PC-9 (cell line): ENCODE measurements around the gene RAB40C. TPM values are rescaled to one million over a fixed set of nuclear protein-coding genes. Genes with fewer than 3 reads are reported as not detected.
A peak's percentile ranks its signal among the peaks of the same experiment; 100 is the strongest.

ENCODE experiments used
- BruUV-seq: library from RNA; stranded (reverse); fragments of 400-500 nt; replicated peaks from 2 replicates; lab custom pipeline; 2021; lab: Mats Ljungman, UMichigan
- CTCF ChIA-PET: fragments of 300-600 bp; sonication (Branson Sonifier 250); formaldehyde crosslinking; loops from one replicate; lab custom pipeline; 2022; ENCODE audit warnings: antibody characterized with exemption; lab: Charles Lee
- POLR2A ChIA-PET: fragments of 300-600 bp; sonication (Branson Sonifier 250); formaldehyde crosslinking; loops from one replicate; lab custom pipeline; 2022; ENCODE audit warnings: antibody characterized with exemption; ENCODE audit not compliant: unreplicated experiment; lab: Charles Lee
- DNase-seq, 2 experiments: peaks; one replicate each; pipeline versions ENCODE4 v3.0.0 to v3.0.0-alpha.2; 2015 to 2022; ENCODE audit warnings: mixed read lengths in 1 of 2
- H2AFZ ChIP-seq: fragments of 200-600 bp; sonication (generic); 2 replicates; pipeline ENCODE4 v1.8.1; 2017; ENCODE audit warnings: antibody characterized with exemption
- H3F3A ChIP-seq: fragments of 200-600 bp; sonication (generic); 2 replicates; pipeline ENCODE4 v1.8.1; 2017; ENCODE audit warnings: antibody characterized with exemption, mild to moderate bottlenecking, low read depth; ENCODE audit not compliant: insufficient read depth
- H3K27ac ChIP-seq: fragments of 200-600 bp; sonication (generic); 2 replicates; pipeline ENCODE4 v1.6.1; 2016; ENCODE audit warnings: mixed run types
- H3K27me3 ChIP-seq: fragments of 200-600 bp; sonication (generic); 2 replicates; pipeline ENCODE4 v1.6.1; 2016; ENCODE audit warnings: low read depth, mixed run types; ENCODE audit not compliant: insufficient read depth
- H3K36me3 ChIP-seq: fragments of 200-600 bp; sonication (generic); 2 replicates; pipeline ENCODE4 v1.6.1; 2016; ENCODE audit warnings: low read depth, mixed run types
- H3K4me1 ChIP-seq: fragments of 200-600 bp; sonication (generic); replicated peaks from 2 replicates; pipeline ENCODE4 v1.6.1; 2016; ENCODE audit warnings: mixed run types; ENCODE audit not compliant: insufficient read depth
- H3K4me2 ChIP-seq: fragments of 200-600 bp; sonication (generic); 2 replicates; pipeline ENCODE4 v1.6.1; 2017; ENCODE audit warnings: mixed run types
- H3K4me3 ChIP-seq: fragments of 200-600 bp; sonication (generic); 2 replicates; pipeline ENCODE4 v1.6.1; 2016; ENCODE audit warnings: mixed run types
- H3K79me2 ChIP-seq: fragments of 200-600 bp; sonication (generic); 2 replicates; pipeline ENCODE4 v1.6.1; 2017; ENCODE audit warnings: low read depth, mixed run types
- H3K9me2 ChIP-seq: fragments of 200-600 bp; sonication (generic); 2 replicates; pipeline ENCODE4 v1.8.1; 2017; ENCODE audit warnings: mild to moderate bottlenecking; ENCODE audit not compliant: insufficient read depth
- H3K9me3 ChIP-seq: fragments of 200-600 bp; sonication (generic); 2 replicates; pipeline ENCODE4 v1.8.1; 2016; ENCODE audit warnings: low read depth; ENCODE audit not compliant: insufficient read depth
- H4K20me1 ChIP-seq: fragments of 200-600 bp; sonication (generic); 2 replicates; pipeline ENCODE4 v1.8.1; 2017; ENCODE audit not compliant: insufficient read depth
- EZH2 ChIP-seq: fragments of 200-600 bp; sonication (generic); IDR thresholded peaks from 2 replicates; pipeline ENCODE4 v1.8.0; 2017; ENCODE audit warnings: antibody characterized with exemption, low read depth
- intact Hi-C: fragments of 100-400 bp; cut with micrococcal nuclease; formaldehyde crosslinking; loops from one replicate; pipeline ENCODE4 v1.10.0; 2022; ENCODE audit not compliant: unreplicated experiment
- total RNA-seq: library from RNA; stranded (reverse); gene quantifications from 2 replicates; pipeline ENCODE4 v1.2.3, GENCODE V29; 2021
- TF ChIP-seq, protein P1 (sequence below): fragments of 200-600 bp; sonication (generic); conservative IDR thresholded peaks from 2 replicates; pipeline ENCODE4 v1.6.1; 2017; ENCODE audit warnings: mixed run types, antibody characterized with exemption, mild to moderate bottlenecking, moderate library complexity

Gene RAB40C
- total RNA-seq, 1 experiment from 2014 or later = 47.1 TPM

GRCh38 chr16:624526-625070 is 34.7 kb downstream of the RAB40C start:
- Histone ChIP-seq H3K27ac (no peak overlapping the region), H2AFZ (no peak overlapping the region), H3K4me2 (no peak overlapping the region), H3K9me3 (no peaks in the 10 kb centered on the region), H3F3A (peaks cover 46% of the 10 kb centered on the region), H4K20me1 (peaks cover 16% of the 10 kb centered on the region; the same call in 1 of the 2 replicates), H3K27me3 (no peaks in the 10 kb centered on the region), H3K36me3 (no peaks in the 10 kb centered on the region), H3K4me1 (peaks cover 19% of the 10 kb centered on the region), H3K79me2 (no peaks in the 10 kb centered on the region), H3K4me3 (no peak overlapping the region), H3K9me2 (no peaks in the 10 kb centered on the region)
- no peak for TF ChIP-seq EZH2
- TF ChIP-seq, protein P1, sequence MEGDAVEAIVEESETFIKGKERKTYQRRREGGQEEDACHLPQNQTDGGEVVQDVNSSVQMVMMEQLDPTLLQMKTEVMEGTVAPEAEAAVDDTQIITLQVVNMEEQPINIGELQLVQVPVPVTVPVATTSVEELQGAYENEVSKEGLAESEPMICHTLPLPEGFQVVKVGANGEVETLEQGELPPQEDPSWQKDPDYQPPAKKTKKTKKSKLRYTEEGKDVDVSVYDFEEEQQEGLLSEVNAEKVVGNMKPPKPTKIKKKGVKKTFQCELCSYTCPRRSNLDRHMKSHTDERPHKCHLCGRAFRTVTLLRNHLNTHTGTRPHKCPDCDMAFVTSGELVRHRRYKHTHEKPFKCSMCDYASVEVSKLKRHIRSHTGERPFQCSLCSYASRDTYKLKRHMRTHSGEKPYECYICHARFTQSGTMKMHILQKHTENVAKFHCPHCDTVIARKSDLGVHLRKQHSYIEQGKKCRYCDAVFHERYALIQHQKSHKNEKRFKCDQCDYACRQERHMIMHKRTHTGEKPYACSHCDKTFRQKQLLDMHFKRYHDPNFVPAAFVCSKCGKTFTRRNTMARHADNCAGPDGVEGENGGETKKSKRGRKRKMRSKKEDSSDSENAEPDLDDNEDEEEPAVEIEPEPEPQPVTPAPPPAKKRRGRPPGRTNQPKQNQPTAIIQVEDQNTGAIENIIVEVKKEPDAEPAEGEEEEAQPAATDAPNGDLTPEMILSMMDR = no peak
- CTCF ChIA-PET = no interaction called here
- POLR2A ChIA-PET = no interaction called here
- DNase-seq = no peak
- no TSS peak for BruUV-seq
- intact Hi-C loops = loop anchor here (5.0 kb wide), 1 partner anchor 43 kb away; the partner anchor contains the start of gene RHOT2

GRCh38 chr16:625117-625976 is 35.5 kb downstream of the RAB40C start:
- H3K4me3 ChIP-seq = no peak overlapping the region
- H4K20me1 ChIP-seq = peaks cover 21% of the 10 kb centered on the region; the same call in 1 of the 2 replicates
- ChIA-PET POLR2A (interaction anchor here (0.5 to 0.6 kb wide), 2 partner anchors 32 to 98 kb away, joined by 5 to 6 read pairs; no protein-coding TSS in a partner anchor), CTCF (no interaction called here)
- no peak overlapping the region for H2AFZ ChIP-seq
- peaks cover 19% of the 10 kb centered on the region for H3K4me1 ChIP-seq
- intact Hi-C loops = loop anchor here (5.0 kb wide), 1 partner anchor 42 kb away; the partner anchor contains the start of gene RHOT2
- no peak overlapping the region for H3K27ac ChIP-seq
- H3K9me3 ChIP-seq = no peaks in the 10 kb centered on the region
- no peak overlapping the region for H3K4me2 ChIP-seq
- H3K9me2 ChIP-seq = no peaks in the 10 kb centered on the region
- no peak for DNase-seq
- TF ChIP-seq, protein P1 = no peak
- no peak for TF ChIP-seq EZH2
- no peaks in the 10 kb centered on the region for H3K79me2 ChIP-seq
- H3F3A ChIP-seq = peaks cover 46% of the 10 kb centered on the region
- BruUV-seq = no TSS peak
- H3K36me3 ChIP-seq = no peaks in the 10 kb centered on the region
- no peaks in the 10 kb centered on the region for H3K27me3 ChIP-seq

GRCh38 chr16:625977-626765 is 36.3 kb downstream of the RAB40C start:
- Histone ChIP-seq H3F3A (peaks cover 46% of the 10 kb centered on the region), H3K36me3 (no peaks in the 10 kb centered on the region), H4K20me1 (peaks cover 18% of the 10 kb centered on the region; the same call in 1 of the 2 replicates), H3K9me3 (no peaks in the 10 kb centered on the region), H3K4me1 (peaks cover 23% of the 10 kb centered on the region), H3K27me3 (no peaks in the 10 kb centered on the region), H3K9me2 (no peaks in the 10 kb centered on the region), H3K4me2 (peak overlapping the region; percentile 60), H2AFZ (no peak overlapping the region), H3K27ac (peak overlapping the region; percentile 76), H3K79me2 (no peaks in the 10 kb centered on the region), H3K4me3 (no peak overlapping the region)
- intact Hi-C loops = loop anchor here (5.0 kb wide), 1 partner anchor 41 kb away; the partner anchor contains the start of gene RHOT2
- CTCF ChIA-PET = no interaction called here
- no peak for TF ChIP-seq EZH2
- TF ChIP-seq, protein P1 = no peak
- no peak for DNase-seq
- POLR2A ChIA-PET = interaction anchor here (0.6 kb wide), 2 partner anchors 99 to 273 kb away, joined by 3 to 5 read pairs; partner anchors contain the start of gene AXIN1
- BruUV-seq = no TSS peak
